ENCODE data around the gene SYT1.

SYT1 gene

DNA sequence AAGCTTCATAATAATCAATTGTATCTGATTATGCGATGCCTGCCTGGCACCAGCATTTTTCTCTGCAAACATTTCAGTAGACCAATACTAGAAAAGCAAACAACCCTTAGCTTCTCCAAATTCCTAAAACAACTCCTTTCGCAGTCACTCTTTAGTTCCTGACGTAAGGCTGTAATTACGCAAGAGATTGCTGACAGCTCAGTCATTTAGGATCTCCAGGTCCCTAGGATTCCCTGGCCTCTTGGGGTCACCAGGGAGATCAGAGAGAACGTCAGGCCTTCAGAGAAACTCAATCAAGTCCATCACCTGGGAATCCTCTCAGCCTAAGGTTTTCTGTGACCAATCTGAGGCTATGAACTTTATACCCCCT is 435.6 kb downstream of the SYT1 start:
- no peak for DNase-seq

DNA sequence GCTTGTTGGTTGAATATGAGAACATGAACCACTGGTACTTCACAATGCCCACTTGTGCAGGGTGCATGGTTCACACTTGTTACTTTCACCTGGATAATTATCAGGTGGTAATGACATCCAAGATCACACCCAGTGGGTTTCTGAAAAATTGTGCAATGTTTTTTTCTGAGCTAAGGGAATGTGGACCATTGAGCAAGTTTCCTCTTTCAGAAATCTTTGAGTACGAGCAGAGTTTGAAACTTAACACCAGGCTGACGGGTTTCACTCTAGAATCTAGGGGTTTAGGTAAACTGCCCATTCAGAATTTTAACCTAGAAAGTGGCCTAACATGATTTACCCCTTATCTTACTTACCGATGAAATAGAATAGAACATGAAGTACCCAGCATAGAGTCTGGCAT is 436.6 kb downstream of the SYT1 start:
- DNase-seq = no peak

DNA sequence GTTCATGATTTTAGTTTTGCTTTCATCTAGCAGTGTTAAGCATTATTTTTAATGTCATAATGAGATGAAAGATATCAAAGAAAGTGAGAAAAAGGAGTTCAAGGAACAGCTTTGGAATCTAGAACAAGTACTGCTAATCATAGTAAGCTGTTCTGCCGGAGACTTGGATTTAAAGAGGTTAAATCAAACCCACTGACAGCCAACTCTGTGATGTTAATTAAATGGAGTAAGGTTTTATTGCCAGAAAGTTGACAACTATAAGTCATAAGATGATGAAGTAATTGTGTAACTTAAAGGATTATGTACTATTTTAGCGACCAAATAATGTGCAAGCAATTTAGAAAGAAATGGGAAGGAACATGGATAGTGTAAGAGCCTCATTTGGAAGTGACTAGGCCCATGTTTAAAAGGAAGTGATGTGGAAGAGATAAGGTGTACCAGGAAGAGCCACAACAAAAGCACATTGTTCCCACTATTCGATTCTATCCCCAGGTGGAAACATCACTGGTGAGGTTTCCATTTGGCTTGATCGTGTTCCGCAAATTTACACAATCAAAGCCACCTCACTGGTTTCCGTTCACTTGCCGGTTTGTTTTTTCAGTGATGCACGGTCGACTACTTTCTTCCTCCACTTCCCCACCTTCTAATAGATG is 437.7 kb downstream of the SYT1 start:
- DNase-seq = no peak

DNA sequence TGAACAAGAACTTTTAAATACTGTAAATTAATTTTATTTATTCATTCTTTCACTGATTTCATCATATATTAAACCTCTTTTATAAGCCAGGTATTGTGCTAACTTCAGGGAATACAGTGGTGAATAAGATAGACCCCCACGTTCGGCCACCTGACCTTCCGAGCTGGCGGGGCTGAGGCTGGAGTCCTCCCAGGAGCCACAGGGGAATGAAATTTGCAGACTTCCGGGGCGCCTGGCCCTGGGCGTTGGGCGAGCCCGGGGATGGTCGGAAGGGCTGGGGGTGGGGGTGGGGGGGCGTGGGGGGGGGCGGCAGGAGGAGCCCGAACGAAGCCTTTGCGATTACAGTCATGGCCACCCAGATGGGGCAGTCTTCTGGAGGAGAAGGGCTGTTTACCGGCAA is 442.8 kb downstream of the SYT1 start:
- no peak for DNase-seq

DNA sequence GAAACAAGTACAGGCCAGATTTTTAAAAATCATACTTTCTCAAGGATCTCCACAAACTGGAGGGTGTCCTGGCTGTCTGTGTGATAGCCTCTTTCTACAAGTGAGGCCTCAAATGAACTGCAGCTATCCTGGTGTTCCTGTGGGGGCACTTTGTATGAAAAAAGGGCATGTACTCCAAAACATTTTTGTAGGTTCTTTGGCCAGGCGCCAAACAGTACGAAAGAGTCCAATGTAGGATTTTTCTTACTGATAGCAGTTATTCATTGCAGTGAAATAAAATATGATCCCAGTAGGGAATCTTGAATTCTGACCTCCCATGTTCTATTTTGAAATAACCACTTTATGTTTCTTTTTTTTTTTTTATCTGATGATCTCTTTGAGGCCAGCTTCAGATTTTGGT is 444.5 kb downstream of the SYT1 start:
- no peak for DNase-seq

DNA sequence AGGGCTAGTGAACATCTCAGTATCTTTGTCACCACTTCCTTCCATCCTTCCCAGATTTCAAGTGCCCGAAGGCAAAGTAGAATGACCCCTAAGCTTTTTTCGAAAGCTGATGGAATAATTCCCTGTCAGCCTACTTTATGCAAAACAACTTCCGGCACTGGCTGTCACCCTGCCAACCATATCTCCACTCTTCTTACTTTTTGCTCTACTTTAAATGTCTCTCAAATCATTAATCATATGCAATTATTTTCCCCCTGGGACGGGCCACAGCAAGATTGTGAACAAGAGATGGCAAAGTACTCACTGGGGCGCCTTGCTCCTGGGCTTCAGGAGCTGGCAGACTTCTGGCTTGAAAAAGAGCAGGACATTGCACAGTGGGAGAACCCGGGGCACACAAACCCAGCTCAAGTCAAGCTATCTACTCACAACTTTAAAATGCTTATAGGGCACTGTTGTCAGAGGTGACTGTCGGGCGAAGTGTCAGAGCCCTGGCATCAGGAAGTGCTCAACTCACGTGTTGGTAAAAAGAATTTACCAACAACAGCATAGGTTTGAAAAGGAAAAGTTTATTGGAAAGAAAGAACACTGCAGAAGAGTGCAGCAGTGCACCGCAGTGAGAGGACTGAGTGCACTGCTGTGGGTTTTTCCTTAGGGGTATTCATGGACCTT is 452.7 kb downstream of the SYT1 start:
- DNase-seq = no peak

DNA sequence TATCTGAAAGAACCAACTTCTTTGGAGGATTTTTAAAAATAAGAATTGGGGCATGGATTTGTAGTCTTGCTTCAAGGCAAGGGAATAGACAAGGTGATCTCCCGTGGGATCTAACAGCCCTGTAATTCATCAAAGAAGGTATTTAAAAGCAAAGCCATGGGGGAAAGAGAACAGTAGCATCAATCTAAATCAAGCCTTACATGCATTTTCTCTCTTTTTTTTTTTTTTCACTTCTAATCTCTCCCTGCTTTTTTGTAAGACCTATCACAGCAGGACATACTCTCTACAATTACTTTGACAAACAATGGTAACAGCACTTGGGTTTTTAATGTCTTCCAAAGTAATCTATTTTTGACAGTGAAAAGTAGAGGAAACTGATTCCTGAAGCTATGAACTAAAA is 458.3 kb downstream of the SYT1 start:
- DNase-seq = no peak

DNA sequence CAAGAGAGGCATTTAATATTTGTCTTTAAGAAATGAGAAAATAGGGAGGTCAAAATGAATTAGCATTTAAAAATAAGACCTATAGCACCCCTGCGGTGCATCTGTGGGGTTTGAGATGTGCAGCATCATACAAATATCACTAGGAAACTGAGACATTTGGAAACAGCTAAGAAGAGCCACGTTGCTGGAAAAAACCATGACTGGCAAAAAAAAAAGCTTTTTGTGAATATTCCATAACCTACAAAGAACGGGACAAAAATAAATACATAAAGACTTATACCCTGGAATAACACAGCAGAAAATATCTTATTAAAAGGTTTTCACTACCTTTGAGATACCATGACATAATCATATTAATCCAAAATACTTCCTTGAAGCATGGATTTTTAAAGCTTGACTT is 460.0 kb downstream of the SYT1 start:
- no peak for DNase-seq

DNA sequence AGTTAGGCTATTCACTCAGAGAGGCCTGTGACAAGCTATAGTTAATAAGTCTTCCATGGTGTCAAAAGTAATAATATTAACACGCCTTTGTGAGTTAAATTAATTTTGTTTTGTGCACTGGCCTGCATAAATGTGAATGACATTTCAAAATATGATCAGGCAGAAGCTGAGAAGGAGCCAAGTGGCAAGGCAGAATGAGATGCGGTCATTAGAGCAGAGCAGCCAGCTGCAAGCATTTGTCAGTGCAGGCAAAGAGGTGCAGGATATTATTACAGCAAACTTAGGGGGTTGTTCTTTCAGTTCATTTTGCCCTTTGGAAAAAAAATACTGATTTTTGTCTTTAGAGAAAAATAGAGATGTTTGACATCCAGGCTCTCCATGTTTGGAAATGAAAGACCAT is 461.6 kb downstream of the SYT1 start:
- no peak for DNase-seq

DNA sequence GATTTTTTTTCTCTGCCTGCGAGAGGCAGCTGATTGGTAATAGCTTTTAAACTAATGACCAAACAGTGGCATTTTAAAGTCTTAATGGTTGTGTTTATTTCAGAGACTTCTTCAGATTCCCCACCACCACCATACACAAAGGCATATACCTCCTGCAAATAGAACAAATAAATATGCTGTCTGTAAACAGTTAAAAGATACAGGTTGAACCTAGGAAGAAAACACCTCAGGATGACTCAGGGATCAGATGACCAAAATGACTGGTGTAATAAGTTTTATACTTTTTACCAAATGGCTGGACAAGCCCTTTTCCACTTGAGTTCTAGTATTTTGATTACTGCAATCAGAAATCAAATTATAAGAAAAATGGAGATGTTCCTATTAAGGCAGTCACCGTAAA is 462.1 kb downstream of the SYT1 start:
- DNase-seq = no peak

DNA sequence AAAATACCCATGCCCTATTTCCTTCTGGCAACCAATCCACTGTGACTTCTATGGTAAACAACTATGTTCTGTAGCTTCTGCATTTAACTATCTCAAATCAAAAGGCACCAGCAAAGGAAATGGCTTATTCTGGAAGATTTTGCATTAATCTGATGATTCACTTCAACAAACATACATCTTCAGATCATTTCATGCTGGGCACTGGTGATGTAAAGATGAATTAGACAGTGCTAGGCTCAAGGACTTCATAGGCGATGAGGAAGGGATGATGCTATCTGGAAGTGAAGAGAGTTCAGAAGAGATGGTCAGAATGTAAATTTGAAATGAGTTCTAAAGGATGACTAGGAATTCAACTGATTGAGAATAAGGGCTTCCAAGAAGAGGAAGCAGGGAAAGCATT is 462.9 kb downstream of the SYT1 start:
- no peak for DNase-seq

DNA sequence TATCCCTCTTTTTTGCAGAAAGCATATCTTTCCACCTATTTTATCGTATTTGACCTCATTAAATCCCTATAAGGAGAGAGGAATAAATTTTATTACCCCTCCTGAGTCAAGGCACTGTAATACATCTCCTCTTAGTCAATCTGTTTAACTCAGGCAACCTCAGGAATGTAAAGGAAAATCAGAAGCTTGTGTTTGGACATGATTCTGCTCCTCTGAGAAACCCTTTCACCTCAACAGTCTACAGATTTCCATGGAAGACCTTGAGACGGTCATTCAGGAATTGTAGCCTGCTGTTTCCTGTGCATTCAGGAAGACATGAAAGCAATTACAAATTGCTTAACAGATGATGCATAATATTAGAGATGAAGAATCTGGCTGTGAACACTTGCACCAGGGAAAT is 465.4 kb downstream of the SYT1 start:
- no peak for DNase-seq

DNA sequence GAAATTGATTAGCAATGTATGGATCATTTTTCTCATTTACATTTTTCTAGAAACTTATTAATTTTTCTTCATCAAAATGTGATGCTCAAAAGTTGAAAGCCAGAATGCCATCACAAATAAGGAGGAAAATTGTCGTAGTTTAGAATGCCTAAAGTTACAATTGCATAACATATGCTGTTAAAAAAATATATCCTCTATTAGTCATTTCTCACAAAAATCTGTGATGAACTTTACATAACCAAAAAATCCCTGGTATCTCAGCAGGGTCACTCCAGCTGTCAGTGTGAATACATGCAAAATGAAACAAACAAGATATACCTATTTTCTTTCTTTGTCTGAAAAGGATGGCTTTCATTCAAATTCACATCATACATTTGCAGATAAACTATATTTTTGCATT is 467.3 kb downstream of the SYT1 start:
- no peak for DNase-seq

DNA sequence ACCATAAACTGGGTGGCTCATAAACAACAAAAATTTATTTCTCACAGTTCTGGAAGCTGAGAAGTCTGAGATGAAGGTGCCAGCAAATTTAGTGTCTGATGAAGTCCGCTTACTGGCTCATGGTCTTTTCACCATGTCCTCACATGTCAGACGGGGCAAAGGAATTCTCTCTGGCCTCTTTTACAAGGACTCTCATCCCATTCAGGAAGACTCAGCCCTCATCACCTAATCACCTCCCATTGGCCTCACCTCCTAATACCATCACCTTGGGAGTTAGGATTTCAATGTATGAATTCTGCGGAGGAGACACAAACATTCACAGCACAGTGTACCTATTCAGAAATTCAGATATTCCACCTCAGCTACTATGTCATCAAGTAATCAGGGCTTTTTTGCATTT is 468.6 kb downstream of the SYT1 start:
- DNase-seq = no peak

DNA sequence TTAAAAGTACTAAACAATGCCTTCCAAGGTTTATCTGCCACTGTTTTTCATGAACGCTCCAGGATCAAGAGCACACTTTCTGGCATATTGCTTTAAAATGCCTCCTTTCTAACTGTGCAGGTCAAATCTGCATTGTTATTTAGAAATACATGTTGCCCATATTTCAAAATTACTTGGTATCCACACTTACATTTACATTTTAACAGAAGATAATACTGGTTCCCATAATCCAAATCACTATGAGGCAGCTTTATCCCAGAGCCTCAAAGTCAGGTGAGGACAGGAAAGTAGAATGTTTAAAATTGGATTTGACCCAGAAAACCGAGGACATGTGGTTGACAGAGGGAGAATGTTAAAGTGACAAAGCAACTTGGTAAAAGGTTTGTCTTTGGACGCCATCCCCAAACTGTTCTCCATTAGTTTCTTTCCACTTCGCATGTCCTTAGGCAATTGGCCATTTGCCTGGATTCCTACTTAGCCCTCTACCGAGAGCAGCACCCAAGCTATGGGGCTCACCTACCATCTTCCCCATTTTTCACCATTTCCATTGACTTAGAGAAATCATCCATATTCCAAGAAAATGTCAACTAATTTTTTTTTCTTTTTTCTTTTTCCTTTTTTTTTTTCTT is 473.2 kb downstream of the SYT1 start:
- DNase-seq = no peak

DNA sequence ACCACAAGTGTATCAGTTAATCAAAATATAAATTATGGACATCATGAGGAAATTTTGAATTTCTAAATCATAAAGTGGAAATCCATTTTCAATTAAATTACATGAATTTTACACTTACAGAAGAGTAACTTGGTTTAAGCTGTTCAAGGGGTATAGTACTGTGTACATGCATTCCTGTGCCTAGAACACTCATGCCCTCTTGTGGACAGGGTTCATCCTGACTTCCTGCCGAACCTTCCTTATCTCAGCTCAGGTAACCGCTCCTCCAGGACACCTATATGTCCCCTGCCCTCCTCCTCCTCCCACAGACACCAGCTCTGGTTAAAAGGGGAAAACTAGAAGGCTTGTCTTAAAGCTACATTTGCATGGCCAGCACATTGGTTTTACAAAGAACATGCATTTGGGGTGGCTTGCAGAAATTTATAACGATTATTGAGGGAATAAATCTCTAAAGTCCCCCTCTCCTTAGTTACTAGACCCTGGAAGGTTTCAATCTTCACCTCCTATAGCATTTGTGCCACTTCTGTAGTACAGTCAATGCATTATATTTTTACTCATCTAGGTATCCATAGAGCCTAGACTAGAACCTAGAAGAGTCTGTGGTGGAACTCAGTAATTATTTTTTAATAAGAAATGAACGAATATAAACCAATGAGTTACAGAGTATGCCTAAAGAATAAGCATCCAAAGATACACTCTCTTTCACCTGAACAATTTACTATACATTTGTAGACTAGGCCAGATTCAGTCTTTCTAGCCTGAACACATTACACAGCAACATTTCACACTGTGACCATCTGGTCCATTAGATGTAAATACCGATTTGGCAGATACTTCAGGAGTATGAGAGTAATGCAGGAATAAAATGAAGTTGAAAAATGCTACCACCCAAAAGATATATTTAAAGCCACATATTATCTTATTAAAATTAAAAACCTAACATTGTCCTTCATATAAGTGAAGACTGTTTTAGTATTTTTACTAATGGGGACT is 480.6 kb downstream of the SYT1 start:
- DNase-seq = peak; percentile 68

DNA sequence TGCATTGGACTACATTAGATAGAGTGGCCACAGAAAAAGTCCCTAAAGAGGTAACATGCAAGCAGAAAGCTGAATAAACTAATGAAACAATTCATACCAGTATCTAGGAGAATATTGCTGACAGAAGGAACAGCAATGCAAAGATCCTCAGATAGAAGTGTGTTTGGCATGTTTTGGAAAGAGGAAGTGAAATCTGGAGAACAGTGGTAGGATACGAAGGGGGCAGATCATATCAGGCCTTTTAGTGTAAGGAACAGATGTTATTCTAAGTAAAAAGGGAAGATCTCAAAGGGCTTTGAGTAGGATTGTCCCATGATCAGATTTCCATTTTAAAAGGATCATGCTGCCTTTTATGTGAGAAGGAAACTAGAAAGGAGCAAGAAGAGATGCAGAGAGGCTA is 483.3 kb downstream of the SYT1 start:
- DNase-seq = peak; percentile 61

DNA sequence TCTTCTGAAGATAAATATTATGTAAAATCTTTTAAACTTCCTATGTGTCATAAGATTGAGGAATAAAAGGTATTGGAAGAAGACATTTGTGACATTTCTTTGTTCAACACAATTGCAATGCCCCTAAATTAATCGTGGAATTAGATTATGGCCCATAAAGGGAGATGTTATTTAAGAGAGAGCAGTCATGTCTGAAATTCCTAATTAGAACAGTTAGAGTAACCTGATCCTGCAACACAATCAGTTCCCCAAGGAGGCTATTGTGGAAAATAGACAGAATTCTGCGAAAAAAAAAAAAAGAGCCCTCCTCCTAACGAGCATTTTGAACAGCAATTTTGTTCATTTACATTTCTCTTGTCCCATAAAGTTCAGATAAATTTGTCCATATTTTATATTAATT is 486.7 kb downstream of the SYT1 start:
- DNase-seq = no peak

DNA sequence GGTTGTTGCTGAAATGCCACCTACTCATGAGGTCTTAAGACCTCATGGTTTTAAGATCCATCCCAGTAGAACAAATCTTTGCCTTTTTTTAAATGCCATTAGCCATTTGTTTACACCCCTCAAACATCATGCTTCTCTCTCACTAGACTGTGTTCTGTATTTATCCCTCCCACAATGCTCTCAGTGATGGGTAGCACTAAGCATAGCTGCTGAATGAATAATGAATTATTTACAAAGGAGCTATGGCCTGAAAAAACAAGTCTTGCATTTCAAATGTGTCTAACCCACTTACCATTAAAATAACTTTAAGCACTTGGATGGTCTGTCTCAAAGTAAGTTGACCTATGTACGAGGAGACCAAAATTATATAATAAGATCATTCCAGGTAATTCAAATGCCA is 491.6 kb downstream of the SYT1 start:
- no peak for DNase-seq

DNA sequence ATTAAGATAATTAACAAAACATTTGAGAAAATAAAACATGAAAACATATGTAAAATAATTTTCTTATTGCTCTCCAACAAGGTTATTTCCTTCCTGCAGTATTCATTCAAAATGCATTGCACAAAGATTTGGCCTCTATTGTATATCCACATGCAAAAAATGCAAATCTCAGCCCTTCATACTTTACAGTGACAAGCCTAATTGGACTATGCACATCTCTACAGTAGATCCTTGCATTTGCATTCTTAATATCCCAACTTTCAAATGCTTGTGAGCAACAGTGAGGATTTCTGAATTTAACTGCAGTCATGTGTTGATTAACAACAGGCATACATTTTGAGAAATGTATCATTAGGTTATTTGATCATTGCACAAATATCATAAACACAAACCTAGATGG is 492.5 kb downstream of the SYT1 start:
- no peak for DNase-seq

DNA sequence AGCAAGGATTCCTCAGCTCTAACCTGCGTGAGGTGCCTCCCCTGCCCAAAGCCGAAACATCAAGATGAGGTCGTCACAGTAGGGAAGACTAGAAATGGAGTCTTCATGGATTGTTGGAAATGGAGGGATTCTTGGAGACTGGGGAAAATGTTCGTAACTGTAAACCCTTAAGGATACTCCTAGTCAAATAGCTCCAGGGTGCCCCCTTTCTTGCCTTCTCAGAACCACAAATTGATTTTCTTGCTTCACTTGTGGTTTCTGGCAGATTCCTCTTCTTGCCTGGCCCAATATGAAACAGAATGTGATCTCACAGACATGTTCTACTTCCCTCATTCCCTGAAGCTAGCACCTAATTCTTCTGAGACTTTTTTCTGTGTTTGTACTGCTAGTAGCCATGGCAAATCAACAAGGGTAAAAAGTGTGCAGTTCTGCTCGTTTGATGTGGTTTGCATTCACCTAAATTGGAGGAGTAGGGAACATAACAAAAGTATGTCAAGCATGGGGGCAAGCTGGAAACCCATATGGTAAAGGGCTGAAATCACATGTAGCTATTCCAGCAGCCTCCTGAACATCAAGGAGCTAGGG is 494.2 kb downstream of the SYT1 start:
- no peak for DNase-seq

DNA sequence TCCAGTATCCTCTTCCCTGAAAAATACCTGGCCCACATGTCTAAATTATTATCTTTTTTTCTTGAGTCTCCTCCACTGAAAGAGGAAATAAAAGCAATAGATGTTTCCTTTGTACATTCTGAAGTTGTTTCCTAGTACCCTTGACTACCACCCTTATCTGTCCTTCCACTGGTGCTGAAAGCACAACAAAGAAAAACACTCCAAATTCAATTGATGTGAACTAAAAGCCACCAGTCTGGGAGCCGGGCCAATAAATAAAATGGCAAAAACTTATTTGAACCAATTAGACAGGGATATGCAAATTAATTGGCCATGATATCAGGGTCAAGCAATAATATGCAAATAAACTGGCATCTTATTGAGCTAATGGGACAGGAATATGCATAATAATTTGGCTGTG is 495.7 kb downstream of the SYT1 start:
- DNase-seq = no peak

DNA sequence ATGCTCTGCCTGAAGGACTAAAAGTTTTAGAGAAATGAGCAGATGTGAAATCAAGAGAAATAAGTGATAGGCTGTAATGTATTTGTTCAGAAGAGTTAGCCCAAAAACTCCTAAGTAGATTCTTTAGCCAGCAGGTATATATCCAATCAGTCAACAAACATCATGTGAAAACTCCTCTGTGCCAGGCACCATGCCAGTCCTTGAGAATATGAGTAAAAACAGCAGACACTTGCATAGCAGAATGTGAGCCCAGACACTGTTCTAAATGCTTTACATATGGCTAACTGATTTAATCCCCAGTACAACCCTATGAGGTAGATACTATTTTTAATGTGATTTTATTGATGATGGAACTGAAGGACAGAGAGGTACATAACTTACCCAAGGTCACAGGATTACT is 496.4 kb downstream of the SYT1 start:
- no peak for DNase-seq

Measured in RPMI8226 (cell line).